Chondrocyte (in vitro differentiated cells): Measurements from ENCODE around the gene HASPIN. TPM values are rescaled to one million over a fixed set of nuclear protein-coding genes. Genes with fewer than 3 reads are reported as not detected.
"Not testable (repeated sequence)": the region's sequence is repeated elsewhere in the genome, so short reads cannot be mapped to it uniquely, and the experiment has no call there.

Experiments
- DNase-seq: peaks from one replicate; pipeline ENCODE4 v3.0.0; 2021; ENCODE audit warnings: mixed read lengths, low spot score
- H3K27ac Mint-ChIP-seq: one replicate; pipeline ENCODE4 v1.8.0; 2021; ENCODE audit warnings: mild to moderate bottlenecking, moderate library complexity, mixed read lengths; ENCODE audit not compliant: unreplicated experiment
- H3K27me3 Mint-ChIP-seq: 2 replicates; pipeline ENCODE4 v1.8.0; 2021; ENCODE audit warnings: low read depth, mixed read lengths
- H3K36me3 Mint-ChIP-seq: 2 replicates; pipeline ENCODE4 v1.8.0; 2021; ENCODE audit warnings: low read depth, mixed read lengths
- H3K4me1 Mint-ChIP-seq: 2 replicates; pipeline ENCODE4 v1.8.0; 2021; ENCODE audit warnings: low read depth, mild to moderate bottlenecking, mixed read lengths
- H3K4me3 Mint-ChIP-seq: one replicate; pipeline ENCODE4 v1.8.0; 2021; ENCODE audit warnings: mild to moderate bottlenecking, moderate library complexity, mixed read lengths; ENCODE audit not compliant: unreplicated experiment
- H3K9me3 Mint-ChIP-seq: 2 replicates; pipeline ENCODE4 v1.8.0; 2021; ENCODE audit warnings: low read depth, mixed read lengths
- CTCF ChIP-seq: fragments of 200-600 bp; sonication (generic); IDR thresholded peaks from 2 replicates; pipeline ENCODE4 v1.5.0; 2021; ENCODE audit warnings: antibody characterized with exemption, mild to moderate bottlenecking, moderate library complexity
- total RNA-seq: library from RNA; stranded (reverse); gene quantifications from 3 replicates; pipeline ENCODE4 v1.2.1, GENCODE V29; 2021

The HASPIN gene
- total RNA-seq, 1 donor from 2014 or later, result 2.2 TPM

GRCh38 chr17:3695723-3696411 lies 27.8 kb upstream of the HASPIN start, which contains the start of gene P2RX5:
TSS of gene P2RX5 (minus strand) at chr17:3696155. CDS start at chr17:3696005, 150 bp downstream.
- H3K4me3 Mint-ChIP-seq, result peak within 1 kb of the TSS; percentile 83
- peaks cover 4% of the 10 kb centered on the region for H3K4me1 Mint-ChIP-seq
- H3K36me3 Mint-ChIP-seq, result no peaks in the 10 kb centered on the region
- no peak within 1 kb of the TSS for H3K27ac Mint-ChIP-seq
- no peak for DNase-seq
- TF ChIP-seq CTCF, result no peak
- H3K27me3 Mint-ChIP-seq, result peaks cover 8% of the 10 kb centered on the region
- H3K9me3 Mint-ChIP-seq, result peaks cover 10% of the 10 kb centered on the region

GRCh38 chr17:3697103-3697476 lies 26.6 kb upstream of the HASPIN start:
- Mint-ChIP-seq H3K27ac (no peak overlapping the region), H3K4me3 (no peak overlapping the region), H3K4me1 (peaks cover 4% of the 10 kb centered on the region), H3K27me3 (peaks cover 8% of the 10 kb centered on the region), H3K9me3 (peaks cover 10% of the 10 kb centered on the region), H3K36me3 (no peaks in the 10 kb centered on the region)
- no peak for DNase-seq
- no peak for TF ChIP-seq CTCF

- DNase-seq, result no peak
- peaks cover 8% of the 10 kb centered on the region for H3K27me3 Mint-ChIP-seq
- peaks cover 3% of the 10 kb centered on the region for H3K36me3 Mint-ChIP-seq
- peaks cover 4% of the 10 kb centered on the region for H3K4me1 Mint-ChIP-seq
- H3K4me3 Mint-ChIP-seq, result no peak overlapping the region
- no peak for TF ChIP-seq CTCF
- peaks cover 10% of the 10 kb centered on the region for H3K9me3 Mint-ChIP-seq
- no peak overlapping the region for H3K27ac Mint-ChIP-seq
Measured at GRCh38 chr17:3698139-3698538, 25.6 kb upstream of the HASPIN start.

- Mint-ChIP-seq H3K4me3 (no peak overlapping the region), H3K9me3 (peaks cover 10% of the 10 kb centered on the region), H3K4me1 (peaks cover 4% of the 10 kb centered on the region), H3K27me3 (peaks cover 4% of the 10 kb centered on the region), H3K27ac (no peak overlapping the region), H3K36me3 (peaks cover 3% of the 10 kb centered on the region)
- DNase-seq, result no peak
- no peak for TF ChIP-seq CTCF
Measured at GRCh38 chr17:3699951-3700350, 23.8 kb upstream of the HASPIN start.

- H3K27ac Mint-ChIP-seq, H3K36me3 Mint-ChIP-seq, DNase-seq, H3K27me3 Mint-ChIP-seq, H3K4me1 Mint-ChIP-seq, H3K9me3 Mint-ChIP-seq, H3K4me3 Mint-ChIP-seq: not testable (repeated sequence)
Measured at GRCh38 chr17:3702041-3702539, 21.6 kb upstream of the HASPIN start.
